GM12864 (cell line): Measurements from ENCODE around the gene RPL18.
A peak's percentile ranks its signal among the peaks of the same experiment; 100 is the strongest.

Source experiments
- DNase-seq: peaks from one replicate; pipeline ENCODE4 v3.0.0-alpha.2; 2011; ENCODE audit warnings: low read depth
- H3K4me3 ChIP-seq: 2 replicates; pipeline ENCODE4 v1.5.1; 2011; ENCODE audit warnings: mild to moderate bottlenecking, low read depth, low read length, control low read depth
- CTCF ChIP-seq: IDR thresholded peaks from 2 replicates; pipeline ENCODE4 v1.5.1; 2011; ENCODE audit warnings: low read depth, mild to moderate bottlenecking, moderate library complexity, low read length, control low read depth, inconsistent platforms; ENCODE audit errors: missing control alignments

The RPL18 gene

GRCh38 chr19:48628486-48629296 is 9.7 kb upstream of the RPL18 start:
- H3K4me3 ChIP-seq, result no peak overlapping the region
- no peak for TF ChIP-seq CTCF
- no peak for DNase-seq

- TF ChIP-seq CTCF, result no peak
- DNase-seq, result no peak
- no peak overlapping the region for H3K4me3 ChIP-seq
These were observed 8.9 kb upstream of the RPL18 start for GRCh38 chr19:48627865-48628314.

- H3K4me3 ChIP-seq, result no peak overlapping the region
- DNase-seq, result no peak
- TF ChIP-seq CTCF, result no peak
These were observed 8.4 kb upstream of the RPL18 start for GRCh38 chr19:48627201-48627864.

GRCh38 chr19:48625891-48626327 is 6.9 kb upstream of the RPL18 start:
- no peak for TF ChIP-seq CTCF
- no peak overlapping the region for H3K4me3 ChIP-seq
- DNase-seq, result no peak

- no peak for DNase-seq
- no peak for TF ChIP-seq CTCF
- H3K4me3 ChIP-seq, result peak overlapping the region; percentile 51; the same call in 1 of the 2 replicates
These were observed 6.1 kb upstream of the RPL18 start for GRCh38 chr19:48624791-48625723.

GRCh38 chr19:48624067-48624594 is 5.2 kb upstream of the RPL18 start:
- DNase-seq, result peak; percentile 86
- TF ChIP-seq CTCF, result no peak
- H3K4me3 ChIP-seq, result peak overlapping the region; percentile 51
